ENCODE data around the gene KLHDC8A.

DNA sequence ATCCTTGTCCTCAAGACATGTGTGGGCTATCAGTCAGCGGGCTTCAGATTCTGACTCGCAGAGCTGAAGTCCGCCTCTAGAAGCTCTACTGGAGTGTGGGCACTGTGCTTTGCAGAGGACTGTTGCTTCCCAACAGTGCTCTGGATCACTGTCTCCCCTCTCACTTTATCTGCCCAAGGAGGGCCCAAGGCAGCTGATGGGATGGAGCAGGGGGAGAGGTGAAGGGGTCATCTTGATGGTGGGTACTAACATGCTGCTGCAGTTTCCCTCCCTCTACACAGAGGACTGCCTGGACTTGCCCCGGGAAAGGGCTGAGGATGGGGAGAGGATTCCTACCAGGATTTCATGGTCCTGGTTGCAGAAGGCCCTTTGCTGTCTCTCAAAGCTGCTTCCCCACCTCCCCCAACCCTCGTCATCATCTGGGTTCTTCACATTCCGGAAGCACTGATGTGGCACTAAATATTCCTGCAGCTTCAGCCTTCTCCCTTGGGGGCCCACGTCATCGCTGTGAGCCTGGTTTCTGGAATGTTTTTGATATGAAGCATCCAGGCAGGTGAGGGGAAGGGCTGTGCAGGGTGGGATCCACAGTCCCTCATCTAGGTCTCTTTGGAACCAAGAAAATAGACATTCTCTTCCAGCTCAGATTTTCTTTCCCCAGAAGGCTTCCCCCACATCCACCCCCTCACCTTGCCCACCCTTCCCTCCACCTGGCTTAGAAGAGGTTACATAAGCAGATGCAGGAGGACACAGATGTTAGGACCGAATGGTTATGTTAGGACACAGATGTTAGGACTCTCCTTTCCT lies 58.3 kb downstream of the KLHDC8A start:
- TF ChIP-seq, protein P1, sequence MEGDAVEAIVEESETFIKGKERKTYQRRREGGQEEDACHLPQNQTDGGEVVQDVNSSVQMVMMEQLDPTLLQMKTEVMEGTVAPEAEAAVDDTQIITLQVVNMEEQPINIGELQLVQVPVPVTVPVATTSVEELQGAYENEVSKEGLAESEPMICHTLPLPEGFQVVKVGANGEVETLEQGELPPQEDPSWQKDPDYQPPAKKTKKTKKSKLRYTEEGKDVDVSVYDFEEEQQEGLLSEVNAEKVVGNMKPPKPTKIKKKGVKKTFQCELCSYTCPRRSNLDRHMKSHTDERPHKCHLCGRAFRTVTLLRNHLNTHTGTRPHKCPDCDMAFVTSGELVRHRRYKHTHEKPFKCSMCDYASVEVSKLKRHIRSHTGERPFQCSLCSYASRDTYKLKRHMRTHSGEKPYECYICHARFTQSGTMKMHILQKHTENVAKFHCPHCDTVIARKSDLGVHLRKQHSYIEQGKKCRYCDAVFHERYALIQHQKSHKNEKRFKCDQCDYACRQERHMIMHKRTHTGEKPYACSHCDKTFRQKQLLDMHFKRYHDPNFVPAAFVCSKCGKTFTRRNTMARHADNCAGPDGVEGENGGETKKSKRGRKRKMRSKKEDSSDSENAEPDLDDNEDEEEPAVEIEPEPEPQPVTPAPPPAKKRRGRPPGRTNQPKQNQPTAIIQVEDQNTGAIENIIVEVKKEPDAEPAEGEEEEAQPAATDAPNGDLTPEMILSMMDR (conservative IDR thresholded peaks at IDR 0.05; ENCODE audit: low read depth, low read length) = no peak
- TF ChIP-seq RFX5 (IDR thresholded peaks at IDR 0.05; ENCODE audit: low read depth, low read length) (no peak), POLR2A (IDR thresholded peaks at IDR 0.05; ENCODE audit: low read depth, low read length) (0 out of 2 replicates have a peak, but pooled peaks have one; percentile 62), MAZ (IDR thresholded peaks at IDR 0.05; ENCODE audit: borderline replicate concordance, low read depth, low read length) (peak; percentile 69; the same call in 1 of the 2 replicates), SMC3 (IDR thresholded peaks at IDR 0.05; ENCODE audit: low read depth, low read length) (no peak), CHD1 (IDR thresholded peaks at IDR 0.05; ENCODE audit: low read depth, low read length) (no peak)

Data from IMR-90 (cell line).